GM12878 (cell line): ENCODE results near the gene ADPRM. TPM values are rescaled to one million over a fixed set of nuclear protein-coding genes. Genes with fewer than 3 reads are reported as not detected.

Source experiments
- ATAC-seq: fragments of 200-7000 bp; cut with Tn5 transposase; 3 replicates; pipeline ENCODE4 v1.9.1; 2020; ENCODE audit warnings: mild to moderate bottlenecking, moderate library complexity
- BruUV-seq: library from RNA; stranded (reverse); fragments of 400-500 nt; replicated peaks from 2 replicates; lab custom pipeline; 2021; lab: Mats Ljungman, UMichigan
- CTCF ChIA-PET: fragments of 300-600 bp; sonication (Branson Sonifier 250); formaldehyde crosslinking; extraction: SDS; loops from one replicate; lab custom pipeline; 2021; ENCODE audit warnings: inconsistent platforms; lab: Yijun Ruan, JAX
- POLR2A ChIA-PET: fragments of 350-600 bp; formaldehyde crosslinking; extraction: SDS; loops from one replicate; lab custom pipeline; 2021; ENCODE audit warnings: inconsistent platforms; lab: Charles Lee
- RAD21 ChIA-PET: fragments of 300-600 bp; sonication (Branson Sonifier 250); formaldehyde crosslinking; loops from one replicate; lab custom pipeline; 2023; ENCODE audit warnings: antibody characterized with exemption; ENCODE audit not compliant: unreplicated experiment; lab: Charles Lee
- SMC1A ChIA-PET: fragments of 300-600 bp; sonication (Branson Sonifier 250); formaldehyde crosslinking; loops from one replicate; lab custom pipeline; 2023; ENCODE audit not compliant: unreplicated experiment, uncharacterized antibody; lab: Charles Lee
- DNase-seq: peaks from one replicate; pipeline ENCODE4 v3.0.0-alpha.2; 2011; ENCODE audit warnings: low read depth, low spot score
- FAIRE-seq: peaks from 3 replicates; lab custom pipeline; 2011; peaks lifted over from hg19 to GRCh38; lab: Jason Lieb, UNC
- H2AFZ ChIP-seq: 2 replicates; pipeline ENCODE4 v1.6.0; 2011; ENCODE audit warnings: low read depth, low read length, control low read depth; ENCODE audit not compliant: control insufficient read depth
- H3K27ac ChIP-seq: 2 replicates; pipeline ENCODE4 v1.5.1; 2011; ENCODE audit warnings: control low read depth; ENCODE audit not compliant: control insufficient read depth, insufficient read depth
- H3K27me3 ChIP-seq, 2 experiments: replicated peaks in 1 of 2; 2 replicates each; pipeline versions ENCODE4 v1.6.0 to v1.6.1; 2011; ENCODE audit warnings: low read length in 1 of 2; ENCODE audit not compliant: control insufficient read depth in 2 of 2, insufficient read depth in 2 of 2
- H3K36me3 ChIP-seq, 2 experiments: 2 replicates each; pipeline ENCODE4 v1.5.1; 2011; ENCODE audit warnings: low read length in 1 of 2; ENCODE audit not compliant: control insufficient read depth in 2 of 2, insufficient read depth in 2 of 2
- H3K4me1 ChIP-seq: 2 replicates; pipeline ENCODE4 v1.6.1; 2011; ENCODE audit warnings: mild to moderate bottlenecking, low read length, moderate library complexity, mixed read lengths; ENCODE audit not compliant: control insufficient read depth, insufficient read depth
- H3K4me2 ChIP-seq: 2 replicates; pipeline ENCODE4 v1.6.0; 2011; ENCODE audit warnings: control low read depth; ENCODE audit not compliant: control insufficient read depth, insufficient read depth
- H3K4me3 ChIP-seq: fragments of 200-600 bp; sonication (generic); 2 replicates; pipeline ENCODE4 v1.5.1; 2016
- H3K79me2 ChIP-seq: 2 replicates; pipeline ENCODE4 v1.6.0; 2011; ENCODE audit warnings: low read length; ENCODE audit not compliant: control insufficient read depth, insufficient read depth
- H3K9ac ChIP-seq: 2 replicates; pipeline ENCODE4 v1.8.0; 2011; ENCODE audit warnings: low read length, control low read depth, mixed read lengths; ENCODE audit not compliant: control insufficient read depth, insufficient read depth
- H3K9me3 ChIP-seq: replicated peaks from 3 replicates; pipeline ENCODE4 v1.5.1; 2011; ENCODE audit warnings: mild to moderate bottlenecking, low read length; ENCODE audit not compliant: control insufficient read depth, insufficient read depth
- H4K20me1 ChIP-seq: 2 replicates; pipeline ENCODE4 v1.6.0; 2011; ENCODE audit not compliant: control insufficient read depth, insufficient read depth
- CEBPB ChIP-seq, 2 experiments: fragments of 150-350 bp in 1 of 2; IDR thresholded peaks; 2 replicates each; pipeline ENCODE4 v1.6.1; 2012 to 2014; ENCODE audit warnings: low read depth in 2 of 2, low read length in 2 of 2, borderline replicate concordance in 1 of 2, inconsistent platforms in 1 of 2
- FOS ChIP-seq: IDR thresholded peaks from 3 replicates; pipeline ENCODE4 v1.6.1; 2011; ENCODE audit warnings: borderline replicate concordance; ENCODE audit not compliant: insufficient read length; ENCODE audit errors: extremely low read depth
- GATAD2B ChIP-seq: fragments of 450-650 bp; conservative IDR thresholded peaks from 2 replicates; pipeline ENCODE4 v1.6.1; 2017; ENCODE audit warnings: low read depth, mild to moderate bottlenecking, moderate library complexity
- IRF4 ChIP-seq: IDR thresholded peaks from 2 replicates; pipeline ENCODE4 v1.6.1; 2011; ENCODE audit warnings: low read depth, low read length
- JUNB ChIP-seq: IDR thresholded peaks from 2 replicates; pipeline ENCODE4 v1.6.1; 2016; ENCODE audit warnings: antibody characterized with exemption, mild to moderate bottlenecking
- KDM1A ChIP-seq: fragments of 200-600 bp; sonication (generic); IDR thresholded peaks from 2 replicates; pipeline ENCODE4 v1.6.1; 2016; ENCODE audit warnings: borderline replicate concordance
- MAX ChIP-seq: IDR thresholded peaks from 2 replicates; pipeline ENCODE4 v1.6.1; 2012; ENCODE audit warnings: low read depth, low read length, improper control_type of control experiment
- POLR2AphosphoS5 ChIP-seq: IDR thresholded peaks from 2 replicates; pipeline ENCODE4 v1.6.1; 2011; ENCODE audit warnings: mild to moderate bottlenecking, low read length, inconsistent platforms
- SMARCA5 ChIP-seq: fragments of 450-650 bp; IDR thresholded peaks from 2 replicates; pipeline ENCODE4 v1.6.1; 2017; ENCODE audit warnings: mild to moderate bottlenecking
- SRF ChIP-seq, 2 experiments: IDR thresholded peaks; 2 replicates each; pipeline ENCODE4 v1.6.1; 2011; ENCODE audit warnings: low read depth in 2 of 2, low read length in 2 of 2, mild to moderate bottlenecking in 1 of 2, moderate library complexity in 1 of 2
- TARDBP ChIP-seq: IDR thresholded peaks from 2 replicates; pipeline ENCODE4 v1.6.1; 2016; ENCODE audit warnings: borderline replicate concordance
- YY1 ChIP-seq: IDR thresholded peaks from 2 replicates; pipeline ENCODE4 v1.6.1; 2011; ENCODE audit warnings: low read depth, mild to moderate bottlenecking, low read length
- ZZZ3 ChIP-seq: IDR thresholded peaks from 2 replicates; pipeline ENCODE4 v1.6.1; 2011; ENCODE audit warnings: low read depth; ENCODE audit not compliant: control insufficient read depth, insufficient read length
- WGBS: methylation state at CpG from one replicate; pipeline ENCODE4 v1.1.6; 2016; ENCODE audit warnings: low lambda C conversion rate; ENCODE audit not compliant: insufficient replicate concordance, insufficient coverage; ENCODE audit errors: missing lambda C conversion rate; 5-methylcytosine and 5-hydroxymethylcytosine counted together
- in situ Hi-C: fragments of 300-500 bp; cut with MboI; formaldehyde crosslinking; loops from 9 replicates; pipeline ENCODE4 v1.14.3; 2018; ENCODE audit warnings: mixed read lengths
- intact Hi-C: fragments of 100-400 bp; cut with micrococcal nuclease; formaldehyde crosslinking; loops from one replicate; pipeline ENCODE4 v1.14.2; 2022; ENCODE audit not compliant: unreplicated experiment
- polyA plus RNA-seq, 11 experiments: library from polyadenylated mRNA; depleted of rRNA in 4 of 11; unstranded in 6 of 11; stranded (reverse) in 5 of 11; fragments of >200 nt; fragmentation: Nextera tagmentation in 4 of 11; fragmentation: Illumina TruSeq in 1 of 11; extraction: Ambion mirVana in 4 of 11; extraction: Trizol in 1 of 11; gene quantifications; 1 replicate in 1 of 11; 2 replicates in 10 of 11; pipeline versions ENCODE4 v1.2.1 to v1.2.3, GENCODE V29; 2011 to 2016; ENCODE audit warnings: inconsistent platforms in 2 of 11, missing spikeins in 2 of 11, low read depth in 1 of 11
- total RNA-seq, 4 experiments: library from RNA; depleted of rRNA in 3 of 4; stranded (reverse); fragments of >200 nt in 3 of 4; fragmentation: Illumina TruSeq in 1 of 4; extraction: Trizol in 1 of 4; gene quantifications; 2 replicates each; pipeline versions ENCODE4 v1.2.1 to v1.2.3, GENCODE V29; 2013 to 2021

Gene ADPRM
- total and polyA plus RNA-seq, 10 of the 15 experiments (the other 5 are each of a cell fraction or from before 2014, with no cell fraction given) = 7.1 to 18.4 (median 8.8) TPM

- ChIA-PET POLR2A (no interaction called here), CTCF (interaction anchor here (0.9 to 1.8 kb wide), 2 partner anchors 16 to 46 kb away, joined by 3 to 4 read pairs; no protein-coding TSS in a partner anchor), RAD21 (no interaction called here), SMC1A (no interaction called here)
- Histone ChIP-seq H3K4me2 (no peak overlapping the region), H2AFZ (no peak overlapping the region), H3K79me2 (no peaks in the 10 kb centered on the region), H3K4me1 (no peaks in the 10 kb centered on the region), H4K20me1 (no peaks in the 10 kb centered on the region), H3K4me3 (no peak overlapping the region), H3K27me3 (no peaks in the 10 kb centered on the region), H3K9ac (no peak overlapping the region), H3K27ac (no peak overlapping the region), H3K9me3 (no peaks in the 10 kb centered on the region), H3K36me3 (no peaks in the 10 kb centered on the region)
- intact Hi-C loops = no loop called here
- in situ Hi-C loops = no loop called here
- TF ChIP-seq KDM1A = no peak
- no peak for TF ChIP-seq TARDBP
- TF ChIP-seq POLR2AphosphoS5 = no peak
- ATAC-seq = no peak
- no peak for FAIRE-seq
- BruUV-seq = no TSS peak
- DNase-seq = no peak
- 72% methylated on average over 6 of the region's 6 CpGs for WGBS
These were observed 34.2 kb upstream of the ADPRM start for GRCh38 chr17:10663231-10663630.

GRCh38 chr17:10664571-10664970 lies 32.8 kb upstream of the ADPRM start:
- intact Hi-C loops = no loop called here
- FAIRE-seq (no peak), ATAC-seq (no peak), DNase-seq (no peak)
- H4K20me1 ChIP-seq = no peaks in the 10 kb centered on the region
- H2AFZ ChIP-seq = no peak overlapping the region
- H3K4me1 ChIP-seq = no peaks in the 10 kb centered on the region
- POLR2A ChIA-PET = interaction anchor here (0.6 kb wide), 1 partner anchor 1519 kb away, joined by 4 read pairs; no protein-coding TSS in a partner anchor
- no peaks in the 10 kb centered on the region for H3K9me3 ChIP-seq
- SMC1A ChIA-PET = no interaction called here
- no peak overlapping the region for H3K4me3 ChIP-seq
- H3K79me2 ChIP-seq = no peaks in the 10 kb centered on the region
- H3K4me2 ChIP-seq = no peak overlapping the region
- BruUV-seq = no TSS peak
- 92% methylated on average over 9 of the region's 9 CpGs for WGBS
- H3K9ac ChIP-seq = no peak overlapping the region
- no peak overlapping the region for H3K27ac ChIP-seq
- TF ChIP-seq YY1 = no peak
- no peak for TF ChIP-seq JUNB
- TF ChIP-seq ZZZ3 = no peak
- no peak for TF ChIP-seq CEBPB (IDR thresholded peaks at IDR 0.05; ENCODE audit: borderline replicate concordance in 1 of 2, low read depth in 2 of 2, low read length in 2 of 2)
- no peak for TF ChIP-seq SRF (IDR thresholded peaks at IDR 0.05; ENCODE audit: low read depth in 2 of 2, low read length in 2 of 2)
- no peak for TF ChIP-seq MAX
- TF ChIP-seq FOS = no peak
- no peak for TF ChIP-seq SMARCA5
- no peak for TF ChIP-seq IRF4
- no peak for TF ChIP-seq GATAD2B
- no peaks in the 10 kb centered on the region for H3K27me3 ChIP-seq
- no peaks in the 10 kb centered on the region for H3K36me3 ChIP-seq
- CTCF ChIA-PET = interaction anchor here (1.1 to 2.1 kb wide), 3 partner anchors 10 to 19 kb away, joined by 3 to 10 read pairs (median 4); no protein-coding TSS in a partner anchor
- RAD21 ChIA-PET = no interaction called here
- in situ Hi-C loops = no loop called here
